ENCODE data around the gene PLP2.

Gene PLP2

DNA sequence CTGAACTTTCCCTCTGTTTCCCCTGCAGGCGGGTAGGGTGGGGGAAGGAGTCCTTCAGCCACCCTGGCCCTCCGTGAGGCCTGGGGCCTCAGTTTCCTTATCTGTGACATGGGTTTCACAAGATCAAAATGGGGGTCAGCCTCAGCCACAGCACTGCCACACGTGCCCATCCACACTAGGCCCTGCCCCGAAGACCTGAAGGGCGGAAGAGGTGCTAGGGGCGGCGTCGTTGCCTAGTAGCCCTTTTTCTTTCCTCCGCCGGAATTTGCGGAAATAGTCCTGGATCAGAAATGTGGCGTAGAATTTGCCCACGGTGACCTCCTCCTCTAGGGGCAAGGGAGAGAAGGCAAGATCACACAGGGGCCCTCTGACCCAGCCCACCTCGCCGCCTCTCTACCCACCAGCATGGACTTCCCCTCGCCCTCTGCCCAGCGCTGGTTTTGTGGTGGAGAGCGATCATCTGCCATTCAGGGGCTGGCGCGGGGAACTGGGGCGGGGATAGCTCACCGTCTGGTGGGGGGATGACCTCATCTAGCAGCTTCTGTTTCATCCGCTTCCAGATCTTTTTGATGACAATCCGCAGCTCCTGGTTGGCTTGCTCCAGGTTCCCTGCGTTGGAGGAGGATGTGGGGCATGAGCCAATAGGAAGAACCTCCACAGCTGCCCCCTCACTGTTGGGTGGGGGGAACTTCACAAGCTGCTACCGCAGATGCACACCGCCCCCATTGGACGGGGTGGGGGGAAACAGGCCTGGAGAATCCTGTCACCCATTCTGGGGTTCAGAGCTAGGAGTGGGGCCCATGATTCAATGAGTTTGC lies 37.9 kb downstream of the PLP2 start:
- DNase-seq (ENCODE audit: low spot score): no peak

DNA sequence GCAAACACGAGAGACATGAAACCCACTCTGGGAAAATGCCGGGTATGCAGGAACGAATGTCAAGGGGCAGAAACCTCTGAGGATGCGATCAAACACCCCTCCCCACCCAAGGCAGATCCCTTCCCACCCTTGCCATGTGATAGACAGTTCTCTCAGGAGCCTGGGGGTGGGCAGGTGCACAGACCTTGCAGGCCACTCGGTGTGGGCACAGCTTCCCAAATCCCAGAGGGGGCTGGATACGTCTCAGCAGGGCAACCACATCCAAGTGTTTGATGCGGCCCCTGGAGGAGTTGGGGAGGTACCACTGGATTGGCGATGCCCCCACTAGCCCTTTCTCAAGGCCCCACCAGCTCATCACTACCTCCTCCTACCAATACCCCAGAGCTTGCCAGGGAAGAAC lies 38.7 kb downstream of the PLP2 start:
- no peak for DNase-seq (ENCODE audit: low spot score)

DNA sequence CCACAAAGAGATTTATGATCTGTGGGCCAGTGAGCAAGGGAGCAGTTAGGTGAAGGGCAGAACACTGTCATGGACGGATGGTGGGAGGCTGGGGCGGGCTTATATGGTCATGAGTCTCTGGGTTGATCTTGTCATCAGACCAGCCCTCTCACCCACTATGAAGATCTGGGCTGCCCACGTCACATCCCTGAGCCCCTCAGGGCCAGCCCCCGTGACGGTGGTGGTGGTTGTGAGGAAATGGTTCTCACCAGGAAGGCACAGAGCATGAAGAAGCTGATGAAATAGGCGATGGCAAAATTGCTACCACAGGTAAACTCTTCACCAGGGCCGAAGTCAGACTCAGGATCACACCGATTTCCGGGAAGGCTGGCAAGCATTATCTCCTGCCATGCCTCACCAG lies 39.4 kb downstream of the PLP2 start:
- no peak for DNase-seq (ENCODE audit: low spot score)

DNA sequence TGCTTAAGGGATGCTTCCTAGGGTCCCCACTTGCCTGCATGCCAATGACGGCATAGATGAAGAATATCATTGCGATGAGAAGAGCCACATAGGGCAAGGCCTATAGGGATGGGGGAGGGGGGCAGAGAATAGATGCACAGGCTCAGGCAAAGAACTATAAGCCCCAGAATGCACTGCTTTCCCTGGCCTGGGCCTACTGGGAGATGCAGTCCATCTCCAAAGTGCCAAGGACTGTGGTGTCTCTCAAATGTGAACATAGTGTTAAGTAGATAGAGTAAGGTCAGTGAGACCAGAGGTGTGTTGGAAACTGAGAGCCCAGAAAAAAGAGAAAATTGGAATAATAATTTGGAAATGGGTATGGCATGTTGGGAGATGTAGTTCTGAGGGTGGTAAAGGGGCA lies 40.5 kb downstream of the PLP2 start:
- DNase-seq (ENCODE audit: low spot score): no peak

DNA sequence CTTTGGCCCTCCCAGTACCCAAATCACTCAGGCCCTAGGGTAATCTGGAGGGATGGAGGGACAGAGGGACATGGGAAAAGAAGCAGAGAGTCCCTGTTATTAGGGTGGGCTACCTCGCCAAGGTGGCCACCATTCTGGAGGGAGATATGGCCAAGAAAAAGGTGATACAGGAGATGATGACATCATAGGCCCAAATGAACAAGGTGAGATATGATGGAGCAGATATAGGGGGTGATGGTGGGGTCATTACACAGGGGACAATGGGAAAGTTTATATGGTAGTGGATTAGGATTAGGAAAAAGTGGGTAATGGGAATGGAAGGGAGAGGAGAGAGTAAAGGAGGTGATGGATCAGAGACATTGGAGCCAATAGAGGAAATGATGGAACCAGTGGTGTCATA lies 41.2 kb downstream of the PLP2 start:
- DNase-seq (ENCODE audit: low spot score): no peak

DNA sequence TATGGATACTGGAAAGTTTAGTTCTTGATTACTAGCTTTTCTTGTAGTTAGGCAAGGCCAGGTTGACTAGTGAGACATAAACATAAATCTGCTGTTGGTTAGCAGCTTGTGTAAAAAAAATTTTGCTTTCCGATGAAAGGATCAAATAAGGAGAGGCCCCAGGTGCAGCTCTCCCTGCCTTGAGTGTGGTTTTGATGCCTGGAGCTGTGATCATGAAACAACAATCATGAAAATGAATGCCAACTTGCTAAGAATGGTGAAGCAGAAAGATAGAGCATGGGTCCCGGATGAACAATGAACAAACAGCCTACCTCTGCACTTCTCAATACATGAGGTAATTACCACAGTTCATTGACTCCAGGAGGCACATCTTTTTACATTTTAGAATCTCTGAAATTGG lies 42.7 kb downstream of the PLP2 start:
- DNase-seq (ENCODE audit: low spot score): no peak

DNA sequence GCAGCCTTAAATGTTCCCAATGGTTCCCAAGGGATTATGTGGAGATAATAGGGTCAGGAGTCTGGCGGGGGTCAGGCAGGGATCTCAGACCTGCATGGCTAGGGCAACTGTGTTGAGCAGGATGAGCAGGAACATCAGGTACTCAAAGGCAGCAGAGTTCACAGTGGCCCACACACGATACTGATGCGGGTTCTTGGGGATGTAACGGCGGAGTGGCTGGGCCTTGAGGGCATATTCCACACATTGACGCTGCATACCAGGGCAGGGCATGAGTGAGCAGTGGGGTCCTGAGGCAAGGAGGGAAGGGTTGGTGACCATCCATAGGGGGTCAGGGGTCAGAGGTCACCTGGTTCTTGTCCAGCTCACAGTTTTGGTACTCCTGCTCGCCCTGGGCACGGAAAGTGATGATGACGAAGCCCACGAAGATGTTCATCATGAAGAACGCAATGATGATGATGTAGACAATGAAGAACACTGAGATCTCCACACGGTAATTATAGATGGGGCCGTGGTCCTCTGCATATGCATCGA lies 43.4 kb downstream of the PLP2 start:
- no peak for DNase-seq (ENCODE audit: low spot score)

DNA sequence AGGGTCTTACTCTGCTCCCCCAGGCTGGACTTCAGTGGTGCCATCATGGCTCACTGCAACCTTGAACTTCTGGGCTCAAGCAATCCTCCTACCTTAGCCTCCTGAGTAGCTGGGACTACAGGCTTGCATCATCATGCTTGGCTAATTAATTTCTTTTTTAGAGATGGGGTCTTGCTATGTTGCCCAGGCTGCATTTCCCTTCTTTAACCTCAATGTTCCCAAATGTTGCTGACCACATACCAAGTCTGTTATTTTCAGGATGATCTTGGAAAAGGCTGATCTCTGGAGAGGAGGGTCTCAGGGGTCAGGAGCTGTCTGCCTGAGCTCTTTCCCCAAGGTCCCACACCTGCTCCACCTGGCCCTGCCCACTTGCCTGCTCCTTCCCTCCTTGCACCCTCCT lies 48.4 kb downstream of the PLP2 start:
- DNase-seq (ENCODE audit: low spot score): no peak

DNA sequence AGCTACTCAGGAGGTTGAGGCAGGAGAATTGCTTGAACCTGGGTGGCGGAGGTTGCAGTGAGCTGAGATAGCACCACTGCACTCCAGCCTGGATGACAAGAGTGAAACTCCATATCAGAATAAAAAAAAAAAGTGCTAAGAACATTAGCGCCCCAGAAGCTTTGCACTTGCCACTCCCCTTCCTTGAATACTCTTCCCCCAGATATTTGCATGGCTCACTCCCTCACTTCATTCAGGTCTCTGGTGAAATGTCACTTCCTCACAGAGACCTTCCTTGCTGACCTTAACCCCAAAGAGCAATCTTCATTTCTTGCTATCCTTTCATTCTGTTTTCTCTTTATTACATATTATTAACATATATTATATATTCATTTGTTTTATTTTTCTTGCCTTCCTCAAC lies 50.2 kb downstream of the PLP2 start:
- no peak for DNase-seq (ENCODE audit: low spot score)

Measured in activated CD4-positive, alpha-beta T cell treated with anti-CD3 and anti-CD28 coated beads, Interleukin-2, Interleukin-4, amounts not matched to agents 100 ng/mL and 50 ng/mL, durations not matched to agents 16 hours and 8 hours (primary cell).